Stimulated activated CD4-positive, alpha-beta T cell treated with anti-CD3 and anti-CD28 coated beads, Interleukin-1b, Interleukin-23, amount 100 ng/mL, for 4 hours (primary cell): ENCODE data around the gene HEMK1.

Experiments used
- DNase-seq, 2 donors: peaks; one replicate each; pipeline ENCODE4 v3.0.0-alpha.2; 2020; ENCODE audit warnings: low read depth in 2 of 2

Gene HEMK1

GRCh38 chr3:50637011-50637410 lies 67.7 kb downstream of the HEMK1 start:
- DNase-seq = no peak

- DNase-seq = no peak
Measured at GRCh38 chr3:50637945-50638344, 68.6 kb downstream of the HEMK1 start.

- no peak for DNase-seq
Measured at GRCh38 chr3:50639055-50639494, 69.8 kb downstream of the HEMK1 start.

GRCh38 chr3:50642382-50642781 lies 73.1 kb downstream of the HEMK1 start:
- no peak for DNase-seq

DNA sequence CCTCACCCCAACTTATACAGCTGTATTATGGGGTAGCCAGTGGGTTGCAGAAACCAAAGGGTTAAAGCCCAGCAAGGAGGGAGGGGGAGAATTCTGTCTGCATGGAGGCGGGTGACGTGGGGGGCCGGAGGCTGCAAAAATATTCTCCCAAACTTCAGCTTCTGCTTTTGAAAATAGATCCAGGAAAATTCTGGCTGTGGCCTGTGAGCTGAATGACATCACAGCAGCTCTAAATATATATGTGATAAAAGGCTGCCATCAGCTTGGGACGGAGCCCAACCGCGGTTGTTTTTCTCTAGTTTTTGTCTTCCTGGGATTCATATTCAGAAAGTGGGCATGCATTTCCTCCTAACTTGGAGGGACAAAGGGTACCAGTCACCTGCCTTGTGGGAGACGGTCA lies 75.2 kb downstream of the HEMK1 start:
- DNase-seq = no peak

DNA sequence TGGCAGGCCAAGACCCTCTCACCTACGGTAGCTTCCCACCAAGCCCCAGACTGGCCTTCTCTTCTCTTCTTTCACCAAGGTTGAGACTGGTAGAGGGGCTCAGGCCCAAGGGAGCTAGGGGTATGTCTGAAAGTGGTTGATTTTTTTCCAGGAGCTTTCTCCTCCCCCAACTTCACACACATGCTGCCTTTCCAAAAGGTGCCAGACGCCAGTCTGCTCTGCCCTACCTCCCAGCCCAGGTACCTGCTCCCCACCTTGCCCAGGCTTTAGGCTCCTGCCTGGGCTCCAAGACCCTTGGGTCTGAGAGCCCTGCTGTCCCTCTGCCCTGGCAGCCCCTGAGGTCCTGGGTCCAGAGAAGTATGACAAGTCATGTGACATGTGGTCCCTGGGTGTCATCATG lies 76.1 kb downstream of the HEMK1 start:
- no peak for DNase-seq
